Measurements from ENCODE around the gene MTHFD1L. TPM values are rescaled to one million over a fixed set of nuclear protein-coding genes. Genes with fewer than 3 reads are reported as not detected.
A peak's percentile ranks its signal among the peaks of the same experiment; 100 is the strongest.
"Not testable (repeated sequence)": the region's sequence is repeated elsewhere in the genome, so short reads cannot be mapped to it uniquely, and the experiment has no call there.

MTHFD1L gene
- total and polyA plus RNA-seq, 2 experiments from 2014 or later, result 18.2 to 37.9 TPM

DNA sequence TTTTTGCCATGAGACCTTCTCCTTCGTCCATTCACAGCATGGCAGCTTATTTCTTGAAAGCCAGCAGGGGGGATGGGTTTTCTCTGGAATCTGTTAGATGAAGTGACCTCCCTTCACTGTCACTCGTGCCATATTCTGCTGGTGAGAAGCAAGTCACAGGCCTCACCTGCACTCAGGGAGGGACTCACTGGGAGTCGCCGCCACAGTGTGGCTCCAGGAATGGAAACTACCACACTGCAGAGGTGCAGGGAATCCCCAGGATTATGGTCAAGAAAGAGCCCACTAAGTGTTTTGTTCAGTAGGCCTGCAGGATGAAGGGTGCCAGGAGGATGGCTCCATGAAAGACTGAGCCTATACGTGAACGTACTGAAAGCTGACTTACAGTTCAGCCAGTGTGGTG, 213.2 kb downstream of the MTHFD1L start:
- Histone ChIP-seq H3K9me3 (ENCODE audit: low read depth) (no peaks in the 10 kb centered on the region), H3K27ac (peak overlapping the region; percentile 55), H3K4me3 (no peak overlapping the region), H3K4me1 (ENCODE audit: low read depth) (peaks cover 9% of the 10 kb centered on the region), H3K27me3 (no peaks in the 10 kb centered on the region), H3K36me3 (no peaks in the 10 kb centered on the region)
- no peak for DNase-seq (ENCODE audit: low read depth in 1 of 2, low spot score in 1 of 2)
- TF ChIP-seq, protein P1, sequence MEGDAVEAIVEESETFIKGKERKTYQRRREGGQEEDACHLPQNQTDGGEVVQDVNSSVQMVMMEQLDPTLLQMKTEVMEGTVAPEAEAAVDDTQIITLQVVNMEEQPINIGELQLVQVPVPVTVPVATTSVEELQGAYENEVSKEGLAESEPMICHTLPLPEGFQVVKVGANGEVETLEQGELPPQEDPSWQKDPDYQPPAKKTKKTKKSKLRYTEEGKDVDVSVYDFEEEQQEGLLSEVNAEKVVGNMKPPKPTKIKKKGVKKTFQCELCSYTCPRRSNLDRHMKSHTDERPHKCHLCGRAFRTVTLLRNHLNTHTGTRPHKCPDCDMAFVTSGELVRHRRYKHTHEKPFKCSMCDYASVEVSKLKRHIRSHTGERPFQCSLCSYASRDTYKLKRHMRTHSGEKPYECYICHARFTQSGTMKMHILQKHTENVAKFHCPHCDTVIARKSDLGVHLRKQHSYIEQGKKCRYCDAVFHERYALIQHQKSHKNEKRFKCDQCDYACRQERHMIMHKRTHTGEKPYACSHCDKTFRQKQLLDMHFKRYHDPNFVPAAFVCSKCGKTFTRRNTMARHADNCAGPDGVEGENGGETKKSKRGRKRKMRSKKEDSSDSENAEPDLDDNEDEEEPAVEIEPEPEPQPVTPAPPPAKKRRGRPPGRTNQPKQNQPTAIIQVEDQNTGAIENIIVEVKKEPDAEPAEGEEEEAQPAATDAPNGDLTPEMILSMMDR (IDR thresholded peaks at IDR 0.05; ENCODE audit: low read depth, low read length), result no peak

DNA sequence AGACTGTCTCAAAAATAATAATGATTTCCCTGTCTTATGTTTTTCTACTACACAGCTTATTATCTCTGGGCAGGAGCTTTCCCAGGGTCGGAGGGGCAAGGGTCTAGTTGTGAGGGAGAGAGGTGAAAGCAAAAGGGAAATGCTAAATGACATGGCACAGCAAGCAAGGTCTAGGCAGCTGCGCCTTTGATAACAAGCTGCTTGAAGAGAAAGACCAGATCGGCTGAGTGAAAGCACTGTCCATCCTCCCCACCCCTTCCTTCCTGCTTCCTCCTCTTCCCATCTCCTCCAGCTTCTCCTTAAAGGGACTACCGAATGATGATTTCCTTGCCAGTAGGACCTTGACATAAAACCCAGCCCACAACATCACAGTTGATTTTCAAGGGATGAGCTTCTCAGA, 216.2 kb downstream of the MTHFD1L start:
- Histone ChIP-seq H3K4me1 (ENCODE audit: low read depth) (peaks cover 9% of the 10 kb centered on the region), H3K27me3 (no peaks in the 10 kb centered on the region), H3K4me3 (no peak overlapping the region), H3K27ac (peak overlapping the region; percentile 77), H3K9me3 (ENCODE audit: low read depth) (no peaks in the 10 kb centered on the region), H3K36me3 (no peaks in the 10 kb centered on the region)
- DNase-seq (ENCODE audit: low read depth in 1 of 2, low spot score in 1 of 2), result peak in 1 of 2 donors; percentile 22
- TF ChIP-seq, protein P1 (IDR thresholded peaks at IDR 0.05; ENCODE audit: low read depth, low read length), result no peak

DNA sequence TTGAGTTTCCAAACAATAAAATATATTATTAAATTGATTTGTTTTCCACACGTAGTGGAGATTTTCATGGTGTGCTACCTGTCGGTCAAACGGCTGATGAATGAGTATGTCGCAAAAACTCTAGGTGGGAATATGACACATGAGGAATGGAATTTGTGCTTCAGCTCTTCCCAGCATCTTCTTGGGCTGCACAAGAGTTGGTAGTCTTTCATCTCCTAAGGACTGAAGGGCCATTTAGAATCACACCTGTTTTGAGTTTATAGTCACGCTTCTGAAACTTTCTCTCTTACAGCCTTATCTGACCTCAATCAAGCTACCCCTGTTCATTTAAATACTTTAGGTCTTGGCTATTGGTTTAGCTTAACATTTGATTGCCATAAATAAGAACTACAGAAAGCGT, 216.6 kb downstream of the MTHFD1L start:
- no peak for DNase-seq (ENCODE audit: low read depth in 1 of 2, low spot score in 1 of 2)
- Histone ChIP-seq H3K36me3 (no peaks in the 10 kb centered on the region), H3K9me3 (ENCODE audit: low read depth) (no peaks in the 10 kb centered on the region), H3K4me1 (ENCODE audit: low read depth) (peaks cover 9% of the 10 kb centered on the region), H3K27me3 (no peaks in the 10 kb centered on the region), H3K27ac (no peak overlapping the region), H3K4me3 (no peak overlapping the region)
- TF ChIP-seq, protein P1 (IDR thresholded peaks at IDR 0.05; ENCODE audit: low read depth, low read length), result no peak

DNA sequence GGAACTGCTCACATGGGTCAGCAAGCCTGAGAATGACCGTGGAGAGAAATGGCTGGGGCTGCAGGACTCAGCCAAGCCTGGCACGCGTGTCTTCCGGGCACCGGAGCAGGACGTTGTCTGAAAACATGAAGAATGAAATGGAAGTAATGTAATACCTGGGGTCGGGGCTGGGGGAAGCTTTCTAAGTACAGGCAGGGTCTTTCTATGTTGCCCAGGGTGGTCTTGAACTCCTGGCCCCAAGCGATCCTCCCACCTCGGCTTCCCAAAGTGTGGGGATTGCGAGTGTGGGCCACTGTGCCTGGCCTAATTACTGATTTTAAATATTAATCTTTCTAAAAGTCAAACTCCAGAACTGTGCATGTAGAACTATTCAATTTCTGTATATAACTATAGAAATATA, 218.8 kb downstream of the MTHFD1L start:
- Histone ChIP-seq H3K36me3 (no peaks in the 10 kb centered on the region), H3K9me3 (ENCODE audit: low read depth) (no peaks in the 10 kb centered on the region), H3K27me3 (no peaks in the 10 kb centered on the region), H3K4me1 (ENCODE audit: low read depth) (peaks cover 29% of the 10 kb centered on the region), H3K27ac (no peak overlapping the region), H3K4me3 (no peak overlapping the region)
- DNase-seq (ENCODE audit: low read depth in 1 of 2, low spot score in 1 of 2), result no peak
- TF ChIP-seq, protein P1 (IDR thresholded peaks at IDR 0.05; ENCODE audit: low read depth, low read length), result no peak

DNA sequence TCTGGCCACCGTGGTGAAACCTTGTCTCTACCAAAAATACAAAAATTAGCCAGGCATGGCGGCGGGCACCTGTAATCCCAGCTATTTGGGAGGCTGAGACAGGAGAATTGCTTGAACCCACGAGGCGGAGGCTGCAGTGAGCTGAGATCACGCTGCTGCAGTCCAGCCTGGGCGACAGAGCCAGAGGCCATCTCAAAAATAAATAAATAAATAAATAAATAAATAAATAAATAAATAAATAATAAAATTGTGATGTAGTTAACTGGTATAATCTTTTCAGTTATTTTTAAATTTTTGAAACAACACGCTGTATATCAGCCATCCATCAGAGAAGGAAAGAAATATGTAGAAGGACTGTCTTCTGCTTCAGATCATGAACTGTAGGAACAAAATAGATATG, 221.6 kb downstream of the MTHFD1L start:
- H3K9me3 ChIP-seq (ENCODE audit: low read depth); DNase-seq (ENCODE audit: low read depth in 1 of 2, low spot score in 1 of 2); H3K4me3 ChIP-seq; H3K36me3 ChIP-seq; H3K27me3 ChIP-seq: not testable (repeated sequence)
- Histone ChIP-seq H3K4me1 (ENCODE audit: low read depth) (peaks cover 34% of the 10 kb centered on the region), H3K27ac (peak overlapping the region; percentile 96)

DNA sequence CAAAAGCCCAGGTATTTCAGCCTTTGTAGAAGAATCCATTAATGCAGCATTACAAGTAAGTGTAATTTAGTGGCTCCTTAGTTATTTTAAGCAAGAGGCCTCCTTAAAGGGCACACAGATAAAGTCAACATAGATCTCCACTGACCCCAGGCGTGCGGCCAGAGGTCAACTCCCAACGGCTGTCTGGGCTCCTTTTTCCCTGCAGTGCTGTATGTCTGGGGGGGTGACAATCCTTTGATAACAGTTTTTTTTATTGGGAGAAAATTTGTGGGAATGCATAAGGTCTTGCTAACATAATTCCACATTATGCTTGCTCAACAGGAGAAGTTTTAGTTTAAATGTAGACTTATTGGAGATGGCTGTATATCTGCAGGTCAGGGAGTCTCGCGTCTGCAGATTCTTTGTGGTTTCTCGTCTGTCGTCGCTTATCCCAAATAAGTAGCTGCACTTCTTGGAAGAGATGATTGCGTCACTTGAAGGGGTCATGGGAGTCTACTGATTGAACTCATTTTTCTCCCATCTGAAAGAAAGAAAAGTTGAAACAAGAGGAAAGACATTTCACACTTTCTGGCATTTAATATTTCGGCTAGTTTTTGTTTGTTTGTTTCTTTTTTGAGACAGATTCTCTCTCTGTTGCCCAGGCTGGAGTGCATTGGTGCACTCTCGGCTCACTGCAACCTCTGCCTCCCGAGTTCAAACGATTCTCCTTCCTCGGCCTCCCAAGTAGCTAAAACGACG, 222.5 kb downstream of the MTHFD1L start:
- Histone ChIP-seq H3K4me1 (ENCODE audit: low read depth) (peaks cover 33% of the 10 kb centered on the region), H3K36me3 (no peaks in the 10 kb centered on the region), H3K9me3 (ENCODE audit: low read depth) (no peaks in the 10 kb centered on the region), H3K27ac (peak overlapping the region; percentile 96), H3K27me3 (no peaks in the 10 kb centered on the region), H3K4me3 (peak overlapping the region; percentile 2)
- DNase-seq (ENCODE audit: low read depth in 1 of 2, low spot score in 1 of 2), result peak; percentile 57 to 96
- TF ChIP-seq, protein P1 (IDR thresholded peaks at IDR 0.05; ENCODE audit: low read depth, low read length), result no peak

All from cardiac muscle cell (in vitro differentiated cells and primary cell).